IPS DF 4.7 (cell line): ENCODE measurements around the gene RSPO3.
"Not testable (repeated sequence)": the region's sequence is repeated elsewhere in the genome, so short reads cannot be mapped to it uniquely, and the experiment has no call there.

Source experiments
- DNase-seq: peaks from one replicate; pipeline ENCODE4 v3.0.0-alpha.2; 2013; ENCODE audit warnings: low spot score; ENCODE audit errors: extremely low read depth

The RSPO3 gene

GRCh38 chr6:127201321-127201720, 82.8 kb downstream of the RSPO3 start:
- no peak for DNase-seq

- DNase-seq: no peak
Measured at GRCh38 chr6:127202676-127203075, 84.2 kb downstream of the RSPO3 start.

- no peak for DNase-seq
Measured at GRCh38 chr6:127204281-127204680, 85.8 kb downstream of the RSPO3 start.

GRCh38 chr6:127205036-127205435, 86.6 kb downstream of the RSPO3 start:
- DNase-seq: no peak

- DNase-seq: no peak
Measured at GRCh38 chr6:127206531-127207095, 88.1 kb downstream of the RSPO3 start.

GRCh38 chr6:127207591-127208120, 89.2 kb downstream of the RSPO3 start:
- no peak for DNase-seq

- no peak for DNase-seq
Measured at GRCh38 chr6:127210725-127211124, 92.3 kb downstream of the RSPO3 start.

GRCh38 chr6:127212376-127212775, 93.9 kb downstream of the RSPO3 start:
- no peak for DNase-seq

GRCh38 chr6:127214032-127214431, 95.6 kb downstream of the RSPO3 start:
- DNase-seq: not testable (repeated sequence)

- DNase-seq: not testable (repeated sequence)
Measured at GRCh38 chr6:127214531-127214930, 96.1 kb downstream of the RSPO3 start.

GRCh38 chr6:127215931-127216330, 97.5 kb downstream of the RSPO3 start:
- DNase-seq: no peak

GRCh38 chr6:127216810-127217789, 98.6 kb downstream of the RSPO3 start:
- DNase-seq: no peak

- no peak for DNase-seq
Measured at GRCh38 chr6:127219869-127220268, 101.4 kb downstream of the RSPO3 start.

- DNase-seq: no peak
Measured at GRCh38 chr6:127221201-127221600, 102.7 kb downstream of the RSPO3 start.

GRCh38 chr6:127222418-127222817, 103.9 kb downstream of the RSPO3 start:
- DNase-seq: no peak

- DNase-seq: no peak
Measured at GRCh38 chr6:127225497-127225896, 107.0 kb downstream of the RSPO3 start.

- not testable (repeated sequence) for DNase-seq
Measured at GRCh38 chr6:127233819-127234218, 115.3 kb downstream of the RSPO3 start.

- no peak for DNase-seq
Measured at GRCh38 chr6:127243501-127243900, 125.0 kb downstream of the RSPO3 start.
